ENCODE results near the gene MYH10.

GRCh38 chr17:8598913-8599312 lies 31.6 kb downstream of the MYH10 start:
- TF ChIP-seq EZH2phosphoT487 (IDR thresholded peaks at IDR 0.05; ENCODE audit: insufficient read depth, low read depth) (no peak), EZH2 (IDR thresholded peaks at IDR 0.05; ENCODE audit: insufficient read depth, poor library complexity, severe bottlenecking) (no peak)
